ENCODE results near the gene ZNF85.
"Not testable (repeated sequence)": the region's sequence is repeated elsewhere in the genome, so short reads cannot be mapped to it uniquely, and the experiment has no call there.

ZNF85 gene

DNA sequence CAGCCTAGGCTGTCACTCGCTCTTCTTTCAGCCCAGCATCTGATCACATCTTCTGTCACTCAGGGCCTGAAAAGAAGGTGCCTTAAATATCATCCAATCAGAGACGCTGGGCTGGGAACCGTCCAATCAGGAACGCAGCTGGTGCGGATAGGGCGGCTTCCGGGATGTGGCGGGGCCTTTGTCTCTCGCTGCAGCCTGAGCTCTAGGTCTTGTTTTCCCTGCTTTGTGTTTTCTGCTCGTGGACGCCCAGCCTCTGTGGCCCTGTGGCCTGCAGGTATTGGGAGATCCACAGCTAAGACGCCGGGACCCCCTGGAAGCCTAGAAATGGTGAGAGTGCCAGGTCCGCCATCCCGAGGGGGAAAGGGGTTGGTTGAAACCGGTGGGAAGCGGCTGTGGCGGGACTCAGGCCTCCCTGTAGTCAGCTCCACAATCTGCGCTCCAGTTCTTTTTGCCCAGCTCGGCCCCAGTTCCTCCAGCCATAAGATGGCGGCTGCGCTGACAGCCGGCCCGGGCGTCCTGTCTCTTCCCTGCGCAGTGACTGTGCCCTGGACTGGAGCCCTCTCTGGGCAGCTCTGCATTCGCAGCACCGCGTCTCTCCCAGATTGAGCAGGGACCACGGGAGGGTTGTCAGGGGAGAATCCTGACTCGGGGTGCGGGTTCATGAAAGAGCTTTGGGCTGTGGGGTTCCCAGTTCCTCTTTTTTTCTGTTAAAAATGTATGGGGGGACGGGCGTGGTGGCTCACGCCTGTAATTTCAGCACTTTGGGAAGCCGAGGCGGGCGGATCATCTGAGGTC is at the start of gene ZNF85:
ZNF85 (plus strand) TSS at position 175 of the 795 bp plus-strand sequence; CDS start at position 325, 150 bp downstream.
- DNase-seq, result peak; percentile 82

DNA sequence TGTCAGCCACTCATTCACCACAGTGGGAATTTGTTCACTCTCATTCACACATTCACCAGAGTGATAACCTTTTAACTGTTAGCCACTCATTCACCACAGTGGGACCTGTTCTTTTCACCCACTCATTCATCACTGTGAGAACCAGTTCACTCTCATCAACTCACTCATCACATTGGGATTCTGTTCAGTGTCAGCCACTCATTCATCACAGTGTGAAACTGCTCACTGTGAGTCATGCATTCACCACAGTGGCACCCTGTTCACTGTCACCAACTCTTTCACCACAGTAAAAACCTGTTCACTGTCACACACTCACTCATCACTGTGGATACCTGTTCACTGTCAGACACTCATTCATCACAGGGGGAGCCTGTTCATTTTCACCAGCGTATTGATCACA is 43.5 kb upstream of the ZNF85 start:
- DNase-seq, result no peak

DNA sequence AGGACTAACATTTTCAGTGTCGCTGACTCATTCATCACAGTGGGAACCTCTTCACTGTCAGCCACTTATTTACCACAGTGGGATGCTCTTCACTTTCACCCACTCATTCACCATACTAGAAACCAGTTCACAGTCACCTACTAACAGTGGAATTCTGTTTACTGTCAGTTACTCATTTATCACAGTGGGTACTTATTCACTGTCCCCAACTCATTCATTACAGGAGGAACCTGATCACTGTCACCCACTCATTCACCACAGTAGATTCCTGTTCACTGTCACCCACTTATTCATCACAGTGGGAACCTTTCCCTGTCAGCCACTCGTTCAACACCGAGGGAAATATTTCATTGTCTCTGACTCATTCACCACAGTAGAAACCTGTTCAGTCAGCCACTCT is 10.1 kb upstream of the ZNF85 start:
- DNase-seq, result no peak

DNA sequence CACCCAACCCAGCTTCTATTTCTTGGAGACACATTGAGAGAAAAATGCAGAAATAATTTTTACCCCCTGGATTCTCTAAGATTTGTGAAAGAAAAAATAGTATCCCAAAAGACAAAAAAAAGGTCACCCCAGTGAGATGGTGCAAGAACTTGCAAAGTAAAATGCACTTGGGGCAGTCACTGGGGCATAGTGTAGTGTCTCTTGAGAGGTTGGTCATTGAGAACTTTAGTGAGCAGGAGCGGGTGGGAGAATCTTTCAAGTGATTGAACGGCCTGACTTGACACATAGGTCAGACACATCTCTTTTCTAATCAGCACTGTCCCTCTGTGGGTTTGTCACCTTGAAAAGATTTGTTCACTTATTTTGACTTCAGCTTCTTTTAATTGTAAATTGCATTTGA is 2.4 kb downstream of the ZNF85 start:
- DNase-seq, result no peak

DNA sequence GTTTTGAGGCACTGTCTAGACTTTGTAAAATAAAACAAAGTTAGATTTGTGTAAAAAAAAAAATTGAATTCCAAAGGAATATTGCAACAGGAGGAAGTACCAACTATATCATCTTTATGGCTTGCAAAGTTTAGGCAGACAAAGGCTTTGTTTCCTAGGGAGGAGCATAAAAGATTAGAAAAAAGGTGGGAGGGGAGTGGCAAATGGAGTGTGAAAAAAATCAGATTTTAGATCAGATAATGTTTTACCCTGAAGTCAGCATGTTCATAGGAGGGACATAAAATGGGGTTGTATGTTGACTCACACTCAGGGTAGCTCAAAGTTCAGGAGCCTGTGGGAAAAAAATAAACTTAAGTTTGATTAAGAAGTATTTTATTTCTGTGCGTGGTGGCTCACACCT is 3.7 kb downstream of the ZNF85 start:
- DNase-seq, result no peak

DNA sequence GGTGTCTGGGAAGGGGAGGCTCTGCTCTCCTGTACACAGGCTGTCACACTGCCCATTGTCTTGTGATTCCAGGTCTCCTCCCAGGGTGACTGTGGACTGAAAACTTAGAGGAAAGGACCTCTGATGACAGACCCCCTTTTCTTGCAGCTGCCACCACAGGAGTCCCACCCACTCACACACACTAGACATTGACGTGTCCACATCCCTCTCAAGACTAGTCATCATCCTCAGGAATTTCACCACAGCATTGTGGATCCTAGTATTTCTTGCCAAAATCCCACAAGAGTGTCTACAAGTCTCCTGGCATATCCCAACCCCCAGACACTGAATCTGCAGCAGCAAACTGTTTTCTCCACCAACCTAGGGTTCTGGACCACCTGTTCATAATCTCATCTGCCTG is 5.3 kb downstream of the ZNF85 start:
- no peak for DNase-seq

DNA sequence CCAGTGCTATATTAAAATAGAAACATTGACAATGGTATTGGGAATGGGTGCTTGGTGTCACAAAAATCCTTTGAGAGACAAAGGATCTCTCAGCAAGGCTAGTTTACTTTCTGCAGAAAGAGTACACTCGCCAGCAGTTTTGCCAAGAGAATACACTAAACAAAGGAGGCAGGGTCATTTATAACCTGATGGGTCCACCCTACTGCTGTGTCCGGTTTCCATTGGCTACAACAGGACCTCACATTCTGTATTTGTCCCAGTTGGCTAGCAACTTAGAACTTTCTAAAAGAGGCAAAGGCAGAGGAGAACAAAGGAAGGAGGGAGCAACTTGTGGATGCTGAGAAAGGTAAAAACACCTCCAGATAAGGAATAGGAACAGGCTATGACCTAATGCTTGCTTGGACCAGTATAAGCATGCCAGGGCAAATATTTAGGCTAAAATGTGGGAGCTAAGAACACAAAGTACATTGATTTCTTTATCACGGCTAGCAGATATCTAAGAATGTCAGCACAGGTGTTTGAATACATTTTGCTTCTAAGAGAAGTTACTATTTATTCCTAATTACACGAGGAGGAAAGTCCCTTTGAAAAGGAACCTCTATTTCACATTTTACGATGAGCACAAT is 13.4 kb downstream of the ZNF85 start:
- DNase-seq, result not testable (repeated sequence)

DNA sequence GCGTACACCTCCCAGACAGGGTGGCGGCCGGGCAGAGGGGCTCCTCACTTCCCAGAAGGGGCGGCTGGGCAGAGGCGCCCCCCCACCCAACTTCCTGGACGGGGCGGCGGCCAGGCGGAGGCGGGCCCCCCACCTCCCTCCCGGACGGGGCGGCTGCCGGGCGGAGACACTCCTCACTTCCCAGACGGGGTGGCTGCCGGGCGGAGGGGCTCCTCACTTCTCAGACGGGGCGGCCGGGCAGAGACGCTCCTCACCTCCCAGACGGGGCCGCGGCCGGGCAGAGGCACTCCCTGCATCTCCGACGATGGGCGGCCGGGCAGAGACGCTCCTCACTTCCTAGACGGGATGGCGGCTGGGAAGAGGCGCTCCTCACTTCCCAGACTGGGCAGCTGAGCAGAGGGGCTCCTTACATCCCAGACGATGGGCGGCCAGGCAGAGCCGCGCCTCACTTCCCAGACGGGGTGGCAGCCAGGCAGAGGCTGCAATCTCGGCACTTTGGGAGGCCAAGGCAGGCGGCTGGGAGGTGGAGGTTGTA is 29.6 kb downstream of the ZNF85 start:
- not testable (repeated sequence) for DNase-seq

DNA sequence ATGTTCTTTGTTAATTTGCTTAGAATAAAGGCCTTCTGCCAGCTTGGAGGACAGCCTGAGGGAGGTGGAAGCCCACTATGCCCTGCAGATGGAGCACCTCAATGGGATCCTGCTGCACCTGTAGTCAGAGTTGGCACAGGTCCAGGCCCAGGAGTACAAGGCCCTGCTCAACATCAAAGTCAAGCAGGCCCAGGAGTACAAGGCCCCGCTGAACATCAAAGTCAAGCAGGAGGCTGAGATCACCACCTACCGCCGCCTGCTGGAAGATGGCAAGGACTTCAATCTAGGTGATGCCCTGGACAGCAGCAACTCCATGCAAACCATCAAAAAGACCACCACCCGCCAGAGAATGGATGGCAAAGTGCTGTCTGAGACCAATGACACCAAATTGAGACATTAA is 41.7 kb downstream of the ZNF85 start:
- DNase-seq, result no peak

DNA sequence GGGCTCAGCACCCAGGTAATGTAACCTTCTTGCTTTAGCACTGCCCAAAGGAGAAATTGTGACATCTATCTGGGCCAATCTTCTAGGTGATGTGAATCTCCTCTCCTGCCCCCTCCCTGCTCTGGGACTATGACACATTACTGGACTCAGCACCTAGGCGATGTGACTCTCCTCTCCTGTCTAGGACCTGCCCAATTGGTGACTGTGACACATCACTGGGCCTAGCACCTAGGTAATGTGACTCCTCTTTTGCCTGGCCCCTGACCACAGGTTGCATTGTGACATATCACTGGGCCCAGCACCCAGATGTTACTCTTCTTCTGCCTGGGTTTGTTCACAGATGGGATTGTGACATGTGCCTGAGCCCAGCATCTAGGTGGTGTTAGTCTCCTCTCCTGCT is 45.0 kb downstream of the ZNF85 start:
- DNase-seq, result no peak

DNA sequence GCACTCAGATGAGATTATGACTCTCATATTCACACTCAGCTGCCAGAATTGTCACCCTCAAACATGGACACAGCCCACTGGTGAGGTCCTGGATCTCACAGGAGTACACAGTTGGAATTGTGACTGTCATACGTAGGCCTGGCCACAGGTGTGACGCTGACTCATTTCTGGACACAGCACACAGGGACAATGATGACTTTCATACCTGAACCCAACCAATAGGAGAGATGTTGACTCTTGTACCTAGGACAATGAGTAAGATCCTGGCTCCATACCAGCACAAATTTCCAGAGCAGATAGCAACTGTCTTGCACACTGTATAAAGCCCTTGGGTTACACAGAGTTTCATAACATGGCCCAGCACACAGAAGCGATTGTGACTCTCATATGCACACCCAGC is 46.4 kb downstream of the ZNF85 start:
- DNase-seq, result no peak

DNA sequence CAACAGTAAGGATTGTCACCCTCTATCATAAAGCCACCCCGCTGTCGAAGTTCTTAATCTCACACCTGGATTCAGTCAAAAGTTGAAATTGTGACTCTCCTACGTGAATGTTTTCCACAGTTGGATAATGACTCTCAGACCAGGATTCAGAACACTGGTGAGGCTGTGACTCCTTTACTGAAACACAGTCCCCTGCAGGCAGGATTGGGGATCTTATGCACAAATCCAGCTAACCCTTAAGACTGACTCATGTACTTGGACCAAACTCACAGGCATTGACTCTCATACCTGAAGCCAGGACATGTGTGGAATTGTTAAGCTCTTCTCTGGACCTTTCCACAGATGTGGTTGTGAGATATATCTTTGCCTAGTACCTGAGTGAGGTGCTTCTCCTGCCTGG is 46.8 kb downstream of the ZNF85 start:
- no peak for DNase-seq

DNA sequence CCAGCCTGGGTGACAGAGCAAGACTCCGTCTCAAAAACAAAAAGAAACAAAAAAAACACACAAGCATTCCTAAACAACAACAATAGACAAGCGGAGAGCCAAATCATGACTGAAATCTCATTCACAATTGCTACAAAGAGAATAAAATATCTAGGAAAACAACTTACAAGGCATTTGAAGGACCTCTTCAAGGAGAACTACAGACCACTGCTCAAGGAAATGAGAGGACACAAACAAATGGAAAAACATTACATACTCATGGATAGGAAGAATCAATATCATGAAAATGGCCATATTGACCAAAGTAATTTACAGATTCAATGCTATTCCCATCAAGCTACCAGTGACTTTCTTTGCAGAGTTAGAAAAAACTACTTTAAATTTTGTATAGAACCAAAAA is 69.7 kb downstream of the ZNF85 start:
- not testable (repeated sequence) for DNase-seq

DNA sequence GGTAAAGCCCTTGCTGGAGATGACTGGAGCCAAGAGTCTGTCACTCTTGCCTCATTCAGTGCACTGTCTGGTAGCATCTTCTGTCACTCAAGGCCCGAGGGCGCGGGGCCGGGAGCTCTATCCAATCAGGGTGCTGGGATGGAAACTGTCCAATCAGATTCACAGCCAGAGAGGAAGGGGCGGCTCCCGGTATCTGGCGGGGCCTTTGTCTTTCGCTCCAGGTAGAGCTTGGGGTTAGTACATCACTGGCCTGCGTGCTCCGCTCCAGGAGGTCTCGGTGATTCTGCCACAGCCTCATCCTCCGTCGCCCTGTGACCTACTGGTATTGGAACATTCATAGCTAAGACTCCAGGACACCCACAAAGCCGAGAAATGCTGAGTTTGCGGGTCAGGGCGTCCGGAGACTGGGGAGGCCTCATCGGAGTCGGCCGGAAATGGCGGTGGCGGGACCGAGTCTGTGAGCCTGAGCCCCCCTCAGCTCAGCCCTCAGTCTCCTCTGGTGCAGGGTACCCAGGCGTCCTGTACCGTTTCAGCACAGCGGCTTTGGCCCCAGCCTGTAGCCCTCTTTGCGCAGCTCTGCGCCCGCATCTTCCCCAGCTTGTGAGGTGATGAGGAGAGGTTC is 76.8 kb downstream of the ZNF85 start:
- DNase-seq, result peak; percentile 93
